GM21423 (cell line): Measurements from ENCODE around the gene SH3GL3.

Experiments used
- ATAC-seq: cut with Tn5 transposase; IDR thresholded peaks from one replicate; pipeline ENCODE4 v1.9.1; 2021; ENCODE audit warnings: mild to moderate bottlenecking, moderate library complexity; ENCODE audit not compliant: unreplicated experiment

The SH3GL3 gene

DNA sequence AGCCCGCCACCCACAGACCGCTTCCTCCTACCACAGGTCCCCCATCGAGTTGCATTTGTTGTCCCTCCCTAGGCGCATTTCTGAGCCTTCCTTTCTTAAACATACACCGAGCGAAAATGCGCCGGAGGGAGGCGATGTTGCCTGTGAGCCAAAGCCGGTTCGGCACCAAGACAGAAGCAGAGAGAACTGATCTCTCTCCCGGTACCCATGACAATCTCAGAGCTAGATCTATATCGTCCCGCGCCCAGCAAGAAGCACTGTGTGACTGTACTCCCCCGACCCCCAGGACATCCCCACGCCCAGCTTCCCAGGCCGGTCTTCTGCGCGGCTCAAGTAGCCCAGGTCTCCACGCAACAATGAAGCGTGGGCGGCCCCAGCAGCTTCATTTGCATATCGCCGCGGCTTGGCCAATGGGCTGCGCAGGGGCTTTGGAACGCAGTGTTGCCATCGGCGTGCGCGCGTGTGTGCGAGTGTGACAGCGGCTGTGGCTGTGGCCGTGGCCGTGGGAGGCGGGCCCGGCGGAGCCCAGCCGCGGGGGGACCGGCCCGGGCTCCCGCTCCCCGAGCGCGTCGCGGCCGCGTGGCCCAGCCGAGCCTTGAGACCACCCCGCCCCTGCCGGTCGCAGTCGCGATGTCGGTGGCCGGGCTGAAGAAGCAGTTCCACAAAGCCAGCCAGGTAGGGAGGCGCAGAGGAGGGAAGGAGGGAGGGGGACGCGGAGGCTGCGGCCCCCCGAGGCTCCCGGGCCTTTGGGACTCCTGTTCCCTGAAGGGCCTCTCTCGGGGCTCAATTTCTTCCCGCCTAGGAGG is at the start of gene SH3GL3:
TSS of gene SH3GL3 (plus strand) at position 438 of the 806 bp plus-strand sequence. CDS start at position 631, 193 bp downstream.
- peak; percentile 62 for ATAC-seq

DNA sequence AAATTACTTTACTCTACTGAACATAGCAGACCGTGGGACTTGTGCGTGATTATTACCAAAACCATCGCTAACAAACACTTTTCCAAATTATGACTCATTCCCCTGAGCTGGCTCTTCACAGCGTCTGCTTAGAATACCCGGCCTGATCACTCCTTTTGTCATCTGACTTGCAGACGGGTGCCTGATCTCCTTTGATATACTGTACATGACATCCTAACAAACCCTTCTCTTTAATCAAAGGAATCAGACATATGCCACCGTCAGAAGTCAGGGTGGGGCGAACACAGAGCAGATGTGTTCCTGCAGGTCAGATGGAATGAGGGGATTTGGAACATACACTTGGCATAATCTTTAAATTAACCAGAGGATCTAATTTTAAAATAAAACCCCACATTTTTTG is 48.5 kb upstream of the SH3GL3 start:
- ATAC-seq: no peak

DNA sequence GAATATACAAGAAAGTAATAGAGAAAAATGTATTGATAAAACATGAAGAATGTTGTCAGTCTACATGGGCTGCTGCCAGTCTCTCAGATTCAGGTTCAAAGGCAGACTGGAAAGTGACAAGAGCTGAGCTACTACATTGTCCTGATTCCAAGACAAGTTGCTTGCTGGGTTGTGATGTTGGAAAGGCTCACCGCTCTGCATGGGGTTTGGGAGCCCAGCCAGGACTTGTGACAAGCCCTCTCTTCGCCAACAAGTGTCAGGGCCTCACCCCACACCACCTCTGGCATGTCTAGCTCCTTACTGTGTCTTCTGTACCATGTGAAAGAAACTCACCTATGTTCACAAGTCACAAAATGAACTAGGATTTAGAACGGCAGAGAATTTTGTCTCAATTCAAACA is 43.0 kb upstream of the SH3GL3 start:
- ATAC-seq: no peak

DNA sequence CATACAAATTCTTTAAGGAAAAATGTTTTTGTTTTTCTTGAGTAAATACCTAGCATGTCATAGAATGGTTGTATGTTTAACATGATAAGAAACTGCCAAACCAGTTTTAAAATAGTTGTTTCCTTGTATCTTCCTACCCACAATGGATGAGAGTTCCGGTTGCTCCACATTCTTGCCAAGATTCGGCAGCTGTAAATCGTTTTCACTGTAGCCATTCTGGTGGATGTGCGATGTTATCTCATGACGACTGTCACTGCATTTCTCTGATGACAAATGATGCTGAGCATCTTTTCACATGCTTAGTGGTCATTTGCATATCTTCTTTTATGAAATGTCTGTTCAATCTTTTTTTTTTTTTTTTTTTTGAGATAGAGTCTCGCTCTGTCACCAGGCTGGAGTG is 36.6 kb upstream of the SH3GL3 start:
- ATAC-seq: no peak

DNA sequence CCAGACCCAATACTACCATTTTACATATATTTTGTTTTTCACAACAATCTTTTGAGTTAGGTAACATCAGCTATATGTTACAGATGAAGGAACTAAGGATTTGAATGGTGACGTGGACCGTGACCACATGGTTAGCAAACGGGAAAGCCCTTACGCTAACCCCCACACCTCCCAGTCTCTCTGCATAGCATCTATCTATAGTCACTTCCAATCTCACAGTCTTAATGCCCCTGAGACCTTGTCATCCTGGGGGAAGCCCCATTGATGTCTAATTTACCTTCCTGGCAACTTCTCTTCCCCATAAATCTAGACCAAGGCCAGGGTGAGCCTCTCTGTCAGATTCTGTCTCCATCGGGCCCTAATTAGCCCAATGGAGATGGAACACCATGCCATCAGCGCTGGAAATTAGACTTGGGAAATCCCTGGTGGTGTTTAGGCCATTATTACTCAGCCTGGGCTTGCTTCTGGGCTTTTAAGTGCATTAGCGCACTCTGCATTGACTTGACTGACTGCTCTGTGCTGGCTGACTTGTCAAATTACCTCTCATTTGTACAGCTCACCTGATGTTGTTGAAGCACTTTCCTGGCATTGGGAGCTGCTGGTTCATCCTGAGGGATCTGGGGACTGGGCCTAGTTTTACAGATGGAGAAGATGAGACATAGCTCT is 34.0 kb upstream of the SH3GL3 start:
- no peak for ATAC-seq

DNA sequence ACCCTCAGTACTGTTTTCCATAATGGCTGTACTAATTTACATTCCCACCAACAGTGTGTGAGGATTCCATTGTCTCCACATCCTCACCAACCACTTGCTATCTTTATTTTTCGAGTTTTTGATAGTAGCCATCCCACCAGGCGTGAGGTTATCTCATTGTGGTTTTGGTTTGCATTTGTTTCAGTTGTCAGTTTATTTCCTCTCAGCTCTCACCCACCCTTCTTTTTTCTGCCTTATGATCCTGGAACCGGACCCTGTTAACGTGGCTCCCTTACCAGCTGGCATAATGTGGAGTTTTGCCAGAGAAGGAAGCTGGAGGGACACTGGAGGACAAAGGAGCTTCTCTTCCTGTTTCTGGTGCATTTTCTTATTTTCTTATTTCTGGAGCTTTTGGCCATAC is 25.1 kb upstream of the SH3GL3 start:
- ATAC-seq: no peak

- no peak for ATAC-seq
These were observed 24.6 kb upstream of the SH3GL3 start for GRCh38 chr15:83422541-83422940.

DNA sequence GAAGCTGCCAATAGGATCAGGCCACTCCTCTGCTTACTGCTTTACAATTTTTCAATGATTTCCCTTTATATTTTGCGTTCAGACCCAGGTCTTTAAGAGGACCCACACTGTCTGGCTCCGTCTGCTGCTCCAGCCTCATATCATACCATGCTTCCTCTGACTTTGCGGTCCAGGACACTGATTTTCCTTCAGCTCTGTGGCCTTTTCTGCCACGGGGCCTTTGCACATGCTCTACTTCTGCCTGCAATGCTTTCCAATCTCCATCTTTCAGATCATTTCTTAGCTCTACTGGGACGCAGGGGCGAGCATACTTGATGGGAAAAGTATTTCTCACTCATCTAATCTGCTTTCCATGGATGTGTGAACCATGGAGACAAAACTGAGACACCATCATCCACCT is 23.0 kb upstream of the SH3GL3 start:
- no peak for ATAC-seq

DNA sequence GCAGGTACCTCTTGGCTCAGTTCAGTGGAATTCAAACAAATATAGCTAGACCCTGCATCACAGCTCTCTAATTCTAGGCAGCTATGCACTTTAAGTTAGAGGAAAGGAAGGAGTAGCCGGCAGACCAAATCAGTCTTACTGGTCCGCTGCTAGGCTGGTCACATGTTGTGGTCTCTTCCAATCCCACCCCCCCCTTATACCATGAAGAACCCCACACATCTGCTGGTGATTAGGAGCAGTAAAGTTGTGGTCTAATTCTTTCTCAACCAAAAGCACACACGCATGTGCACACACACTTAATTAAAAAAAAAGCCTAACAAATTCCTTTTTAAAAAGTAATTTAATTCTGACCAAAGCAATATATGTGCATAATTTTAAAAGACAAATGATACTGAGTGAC is 16.7 kb upstream of the SH3GL3 start:
- no peak for ATAC-seq

DNA sequence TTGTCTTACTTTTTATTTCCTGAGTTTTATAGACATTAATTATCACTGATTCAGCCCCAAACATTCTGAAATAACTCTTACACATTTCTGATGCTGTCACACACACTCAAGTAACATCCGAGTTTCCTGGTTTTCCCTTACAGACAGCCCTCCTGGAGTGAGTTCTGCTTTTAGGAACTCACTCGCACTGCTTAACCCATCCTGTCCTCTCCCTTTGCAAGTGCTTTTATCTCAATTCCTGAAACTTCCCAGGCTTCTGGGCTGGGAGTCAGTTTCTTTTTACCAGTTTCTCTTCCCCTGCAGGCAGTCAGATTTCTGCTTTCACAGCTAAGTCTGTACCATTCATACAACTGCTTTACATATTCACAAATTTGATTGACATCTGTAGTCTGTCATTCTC is 15.6 kb upstream of the SH3GL3 start:
- ATAC-seq: no peak

- no peak for ATAC-seq
These were observed 11.9 kb upstream of the SH3GL3 start for GRCh38 chr15:83435202-83435601.

DNA sequence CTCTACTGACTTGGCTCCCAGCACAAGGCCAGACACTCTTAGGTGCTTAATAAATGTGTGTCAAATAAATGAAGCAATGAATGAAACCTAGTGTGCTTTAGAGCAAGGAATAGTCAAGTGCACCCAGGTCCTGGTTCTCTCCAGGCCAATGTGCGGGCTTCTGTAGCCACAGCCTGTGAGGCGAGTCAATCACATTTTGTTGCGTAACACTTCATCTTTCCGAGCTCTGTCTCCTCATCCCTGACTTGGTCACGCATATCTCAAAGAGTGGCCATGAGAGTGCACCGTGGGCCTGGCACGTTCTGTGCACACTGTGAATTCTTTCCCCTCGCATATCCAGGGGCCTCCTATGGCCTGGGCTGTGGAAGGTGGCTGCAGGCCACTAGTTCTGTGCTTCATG is 11.4 kb upstream of the SH3GL3 start:
- no peak for ATAC-seq

- ATAC-seq: no peak
These were observed 10.5 kb upstream of the SH3GL3 start for GRCh38 chr15:83436513-83437158.

DNA sequence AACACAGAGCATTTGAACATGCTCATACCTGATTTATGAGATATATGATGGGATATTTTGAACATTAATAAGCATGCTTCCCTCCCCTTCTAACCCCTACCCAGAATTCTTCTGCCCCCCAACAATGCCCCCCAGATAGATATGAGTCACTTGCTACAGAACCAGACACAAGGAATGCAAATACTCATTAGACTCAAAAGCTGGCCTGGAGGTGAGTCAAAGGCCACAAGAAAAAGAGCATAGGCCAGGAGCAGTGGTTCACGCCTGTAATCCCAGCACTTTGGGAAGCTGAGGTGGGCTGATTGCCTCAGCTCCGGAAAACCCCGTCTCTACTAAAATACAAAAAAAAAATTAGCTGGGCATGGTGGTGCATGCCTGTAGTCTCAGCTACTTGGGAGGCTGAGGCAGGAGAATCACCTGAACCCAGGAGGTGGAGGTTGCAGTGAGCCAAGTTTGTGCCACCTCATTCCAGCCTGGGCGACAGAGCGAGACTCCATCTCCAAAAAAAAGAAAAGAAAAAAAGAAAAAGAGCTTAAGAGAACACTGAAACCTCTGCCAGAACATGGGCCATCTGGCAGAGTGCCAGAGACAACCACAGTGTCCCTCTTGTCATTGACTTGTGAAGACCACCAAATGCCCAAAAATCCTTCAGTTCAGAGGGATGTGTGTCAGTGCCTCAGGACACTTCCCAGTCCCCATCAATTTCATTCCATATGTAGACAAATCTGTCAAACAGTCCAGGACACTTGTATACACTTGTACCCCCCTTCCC is 3.9 kb upstream of the SH3GL3 start:
- ATAC-seq: no peak

GRCh38 chr15:83444936-83445335 is 2.2 kb upstream of the SH3GL3 start:
- ATAC-seq: no peak

GRCh38 chr15:83445643-83446042 is 1.5 kb upstream of the SH3GL3 start:
- no peak for ATAC-seq

DNA sequence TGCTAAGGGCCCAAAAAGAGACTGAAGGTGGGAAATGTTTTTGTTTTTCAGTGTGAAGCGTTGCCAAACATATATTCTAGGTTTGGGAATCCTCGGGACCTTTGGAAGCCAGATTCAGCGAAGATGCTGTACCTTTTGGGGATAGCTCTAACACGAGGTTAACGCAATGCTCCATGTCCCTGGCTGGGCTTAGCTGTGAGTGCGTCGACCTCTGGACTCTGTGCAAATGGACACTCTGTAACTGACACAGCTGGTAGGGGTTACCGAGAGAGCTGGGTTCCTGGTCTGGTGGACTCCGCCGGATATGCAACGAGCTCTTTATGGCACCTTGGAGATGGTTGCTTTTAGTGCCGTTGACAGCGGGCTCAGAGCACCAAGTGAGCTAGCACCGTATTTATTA is 724 bp upstream of the SH3GL3 start:
- ATAC-seq: no peak

- ATAC-seq: no peak
These were observed 2.1 kb downstream of the SH3GL3 start for GRCh38 chr15:83449250-83449671.

DNA sequence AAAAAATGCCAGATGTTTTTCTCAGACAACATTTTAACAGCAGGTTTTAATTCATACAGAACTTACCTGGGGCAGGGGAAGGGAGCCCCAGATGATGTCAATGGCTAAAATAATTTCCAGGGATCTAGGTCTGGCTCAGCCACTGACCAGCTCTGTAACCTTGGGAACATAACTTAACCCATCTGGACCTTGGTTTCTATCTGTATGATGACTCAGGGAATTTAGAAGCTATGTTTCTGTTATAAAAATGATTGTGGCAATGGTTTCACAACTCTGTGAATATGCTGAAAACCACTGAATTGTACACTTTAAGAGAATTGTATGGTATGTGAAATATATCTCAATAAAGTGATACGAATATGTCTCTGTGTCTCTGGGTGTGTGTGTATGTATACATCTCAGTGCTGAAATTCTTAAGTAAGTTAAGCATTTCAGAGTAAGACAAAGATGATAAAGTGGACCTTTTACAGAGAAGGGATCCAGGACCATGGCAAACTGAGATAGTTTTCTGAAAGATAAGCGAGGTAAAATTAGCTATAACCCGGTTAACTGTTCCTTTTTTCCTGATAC is 2.9 kb downstream of the SH3GL3 start:
- ATAC-seq: no peak

DNA sequence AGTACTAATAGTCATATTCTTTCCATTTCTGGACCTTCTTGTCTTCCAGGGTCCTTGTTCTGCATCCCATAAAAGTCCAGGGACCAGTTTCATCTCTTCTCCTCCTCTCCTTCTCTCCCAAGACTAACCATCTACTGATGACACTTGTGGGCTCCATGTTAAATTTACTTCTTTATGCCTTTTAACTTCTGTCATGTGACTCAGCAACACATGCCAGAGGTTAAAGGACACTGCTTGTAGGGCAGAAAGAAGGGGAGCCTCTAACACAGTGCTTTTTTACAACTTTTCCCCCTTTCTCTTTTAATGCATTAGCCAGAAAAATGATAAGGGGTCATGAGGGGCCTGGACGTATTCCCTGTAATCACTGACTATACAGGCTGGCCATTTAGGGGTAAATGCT is 10.0 kb downstream of the SH3GL3 start:
- no peak for ATAC-seq

- ATAC-seq: no peak
These were observed 11.2 kb downstream of the SH3GL3 start for GRCh38 chr15:83458381-83458780.
